Trophoblast cell (in vitro differentiated cells and primary cell): ENCODE results near the gene TBPL1.

Experiments
- DNase-seq, 2 donors: peaks; one replicate each; pipeline ENCODE4 v3.0.0-alpha.2; 2016
- H2AFZ ChIP-seq: 2 replicates; pipeline ENCODE4 v1.6.1; 2013; ENCODE audit warnings: low read length, moderate library complexity, mild to moderate bottlenecking; ENCODE audit not compliant: insufficient read depth, poor library complexity
- H2AK5ac ChIP-seq: 2 replicates; pipeline ENCODE4 v1.6.1; 2013; ENCODE audit warnings: mild to moderate bottlenecking, low read length
- H2BK120ac ChIP-seq: 2 replicates; pipeline ENCODE4 v1.6.1; 2013; ENCODE audit warnings: low read length, mild to moderate bottlenecking, moderate library complexity; ENCODE audit not compliant: insufficient read depth, poor library complexity
- H2BK12ac ChIP-seq: 2 replicates; pipeline ENCODE4 v1.6.1; 2013; ENCODE audit warnings: mild to moderate bottlenecking, low read length, moderate library complexity
- H2BK5ac ChIP-seq: 2 replicates; pipeline ENCODE4 v1.6.1; 2013; ENCODE audit warnings: low read length, low read depth, moderate library complexity, mild to moderate bottlenecking; ENCODE audit not compliant: poor library complexity
- H3K14ac ChIP-seq: 2 replicates; pipeline ENCODE4 v1.6.1; 2013; ENCODE audit warnings: mild to moderate bottlenecking, low read length
- H3K18ac ChIP-seq: 2 replicates; pipeline ENCODE4 v1.6.1; 2013; ENCODE audit warnings: mild to moderate bottlenecking, low read length
- H3K23ac ChIP-seq: 2 replicates; pipeline ENCODE4 v1.6.1; 2013; ENCODE audit warnings: low read length
- H3K27ac ChIP-seq: 2 replicates; pipeline ENCODE4 v1.5.1; 2013; ENCODE audit warnings: low read depth, mild to moderate bottlenecking, inconsistent platforms, low read length, moderate library complexity
- H3K27me3 ChIP-seq: 2 replicates; pipeline ENCODE4 v1.6.1; 2013; ENCODE audit warnings: inconsistent platforms, mild to moderate bottlenecking, low read length, moderate library complexity; ENCODE audit not compliant: insufficient read depth
- H3K36me3 ChIP-seq, 2 experiments: 1 replicate in 1 of 2; 2 replicates in 1 of 2; pipeline ENCODE4 v1.6.1; 2013; ENCODE audit warnings: low read length in 2 of 2, mild to moderate bottlenecking in 2 of 2, moderate library complexity in 1 of 2; ENCODE audit not compliant: insufficient read depth in 2 of 2, control insufficient read depth in 1 of 2
- H3K4ac ChIP-seq: 2 replicates; pipeline ENCODE4 v1.6.1; 2013; ENCODE audit warnings: low read depth, mild to moderate bottlenecking, low read length, moderate library complexity
- H3K4me1 ChIP-seq, 2 experiments: 1 replicate in 1 of 2; 2 replicates in 1 of 2; pipeline ENCODE4 v1.6.1; 2013; ENCODE audit warnings: low read length in 2 of 2, mild to moderate bottlenecking in 2 of 2, moderate library complexity in 1 of 2; ENCODE audit not compliant: insufficient read depth in 2 of 2, control insufficient read depth in 1 of 2
- H3K4me2 ChIP-seq: 2 replicates; pipeline ENCODE4 v1.6.1; 2013; ENCODE audit warnings: inconsistent platforms, mild to moderate bottlenecking, low read length, moderate library complexity
- H3K4me3 ChIP-seq: 2 replicates; pipeline ENCODE4 v1.5.1; 2013; ENCODE audit warnings: mild to moderate bottlenecking, low read depth, low read length, inconsistent platforms
- H3K79me1 ChIP-seq: one replicate; pipeline ENCODE4 v1.6.1; 2013; ENCODE audit warnings: low read length
- H3K79me2 ChIP-seq: 2 replicates; pipeline ENCODE4 v1.6.1; 2013; ENCODE audit warnings: low read length, mild to moderate bottlenecking; ENCODE audit not compliant: control insufficient read depth, insufficient read depth, poor library complexity
- H3K9ac ChIP-seq: 2 replicates; pipeline ENCODE4 v1.6.1; 2013; ENCODE audit warnings: mild to moderate bottlenecking, low read length
- H3K9me3 ChIP-seq: 2 replicates; pipeline ENCODE4 v1.6.1; 2013; ENCODE audit warnings: low read depth, mild to moderate bottlenecking, control low read depth, inconsistent platforms, low read length; ENCODE audit not compliant: insufficient read depth
- H4K12ac ChIP-seq: 2 replicates; pipeline ENCODE4 v1.6.1; 2013; ENCODE audit warnings: low read depth, mild to moderate bottlenecking, low read length, moderate library complexity
- H4K8ac ChIP-seq: 2 replicates; pipeline ENCODE4 v1.6.1; 2013; ENCODE audit warnings: low read depth, mild to moderate bottlenecking, low read length, moderate library complexity
- H4K91ac ChIP-seq: one replicate; pipeline ENCODE4 v1.6.1; 2013; ENCODE audit warnings: low read depth, mild to moderate bottlenecking, low read length, moderate library complexity
- WGBS: extraction: QIAGEN DNeasy Blood & Tissue Kit; methylation state at CpG from one replicate; pipeline ENCODE4 v1.1.7; 2013; ENCODE audit warnings: missing lambda C conversion rate; ENCODE audit not compliant: insufficient read length, insufficient coverage; ENCODE audit errors: extremely low coverage; 5-methylcytosine and 5-hydroxymethylcytosine counted together

Gene TBPL1

GRCh38 chr6:133938533-133938932, 14.5 kb upstream of the TBPL1 start:
- Histone ChIP-seq H3K4me3 (no peak overlapping the region), H2AFZ (no peak overlapping the region), H3K27me3 (no peaks in the 10 kb centered on the region), H3K18ac (no peak overlapping the region), H2BK12ac (no peak overlapping the region), H3K9ac (no peak overlapping the region), H3K27ac (no peak overlapping the region), H3K79me2 (no peaks in the 10 kb centered on the region), H3K36me3 (no peaks in the 10 kb centered on the region), H2BK120ac (no peak overlapping the region), H4K12ac (no peak overlapping the region), H3K23ac (no peak overlapping the region), H3K14ac (no peak overlapping the region), H3K9me3 (no peaks in the 10 kb centered on the region), H2BK5ac (no peak overlapping the region), H4K91ac (no peak overlapping the region), H2AK5ac (no peak overlapping the region), H4K8ac (no peak overlapping the region), H3K4me2 (no peak overlapping the region), H3K4me1 (no peaks in the 10 kb centered on the region), H3K79me1 (no peaks in the 10 kb centered on the region), H3K4ac (no peak overlapping the region)
- WGBS: no CpG with 5 or more reads among the region's 1 CpG
- DNase-seq: no peak

- no peaks in the 10 kb centered on the region for H3K36me3 ChIP-seq
- no peaks in the 10 kb centered on the region for H3K79me1 ChIP-seq
- H2AFZ ChIP-seq: no peak overlapping the region
- H3K4me3 ChIP-seq: no peak overlapping the region
- H3K9me3 ChIP-seq: no peaks in the 10 kb centered on the region
- no peak overlapping the region for H4K12ac ChIP-seq
- no peak overlapping the region for H2BK120ac ChIP-seq
- H3K27me3 ChIP-seq: no peaks in the 10 kb centered on the region
- H2BK5ac ChIP-seq: no peak overlapping the region
- no peak overlapping the region for H3K14ac ChIP-seq
- no peak overlapping the region for H2AK5ac ChIP-seq
- no peaks in the 10 kb centered on the region for H3K79me2 ChIP-seq
- no peaks in the 10 kb centered on the region for H3K4me1 ChIP-seq
- H3K18ac ChIP-seq: no peak overlapping the region
- H3K4me2 ChIP-seq: no peak overlapping the region
- H4K91ac ChIP-seq: no peak overlapping the region
- no peak overlapping the region for H2BK12ac ChIP-seq
- H4K8ac ChIP-seq: no peak overlapping the region
- no peak overlapping the region for H3K4ac ChIP-seq
- no CpG with 5 or more reads among the region's 8 CpGs for WGBS
- DNase-seq: peak in 1 of 2 donors; percentile 17
- H3K9ac ChIP-seq: no peak overlapping the region
- no peak overlapping the region for H3K23ac ChIP-seq
- H3K27ac ChIP-seq: no peak overlapping the region
Observed at GRCh38 chr6:133939778-133940667, 13.0 kb upstream of the TBPL1 start.

- Histone ChIP-seq H3K14ac (no peak overlapping the region), H3K27me3 (no peaks in the 10 kb centered on the region), H4K8ac (no peak overlapping the region), H3K4me2 (no peak overlapping the region), H3K79me2 (no peaks in the 10 kb centered on the region), H3K4me3 (no peak overlapping the region), H2AK5ac (no peak overlapping the region), H3K4ac (no peak overlapping the region), H2BK12ac (no peak overlapping the region), H4K12ac (no peak overlapping the region), H3K23ac (no peak overlapping the region), H3K79me1 (no peaks in the 10 kb centered on the region), H2BK5ac (no peak overlapping the region), H3K18ac (no peak overlapping the region), H2BK120ac (no peak overlapping the region), H3K9ac (no peak overlapping the region), H3K9me3 (no peaks in the 10 kb centered on the region), H3K27ac (no peak overlapping the region), H2AFZ (no peak overlapping the region), H3K36me3 (no peaks in the 10 kb centered on the region), H3K4me1 (no peaks in the 10 kb centered on the region), H4K91ac (no peak overlapping the region)
- WGBS: no CpG with 5 or more reads among the region's 3 CpGs
- peak in 1 of 2 donors; percentile 9 for DNase-seq
Observed at GRCh38 chr6:133945158-133945557, 7.9 kb upstream of the TBPL1 start.

- Histone ChIP-seq H3K9me3 (no peaks in the 10 kb centered on the region), H4K91ac (no peak overlapping the region), H2BK12ac (no peak overlapping the region), H4K12ac (no peak overlapping the region), H3K4me1 (no peaks in the 10 kb centered on the region), H3K27ac (no peak overlapping the region), H3K36me3 (no peaks in the 10 kb centered on the region), H3K4me2 (no peak overlapping the region), H3K27me3 (no peaks in the 10 kb centered on the region), H3K18ac (no peak overlapping the region), H4K8ac (no peak overlapping the region), H3K23ac (no peak overlapping the region), H2BK5ac (no peak overlapping the region), H3K14ac (no peak overlapping the region), H3K4ac (no peak overlapping the region), H3K79me1 (peaks cover 3% of the 10 kb centered on the region), H2AFZ (no peak overlapping the region), H2AK5ac (no peak overlapping the region), H3K9ac (no peak overlapping the region), H3K79me2 (no peaks in the 10 kb centered on the region), H3K4me3 (no peak overlapping the region), H2BK120ac (no peak overlapping the region)
- WGBS: no CpG with 5 or more reads among the region's 1 CpG
- no peak for DNase-seq
Observed at GRCh38 chr6:133947302-133947900, 5.6 kb upstream of the TBPL1 start.
